NB4 (cell line): Measurements from ENCODE around the gene F5.

Experiments used
- DNase-seq: peaks from one replicate; pipeline ENCODE4 v3.0.0; 2010; ENCODE audit warnings: low read depth
- H3K4me3 ChIP-seq: one replicate; pipeline ENCODE4 v1.5.1; 2011; ENCODE audit warnings: mild to moderate bottlenecking, low read depth, low read length, moderate library complexity
- MYC ChIP-seq: IDR thresholded peaks from 2 replicates; pipeline ENCODE4 v1.6.1; 2011; ENCODE audit warnings: low read depth, low read length
- POLR2A ChIP-seq: IDR thresholded peaks from 2 replicates; pipeline ENCODE4 v1.6.1; 2011; ENCODE audit warnings: mild to moderate bottlenecking; ENCODE audit not compliant: insufficient read length; ENCODE audit errors: extremely low read depth
- TF ChIP-seq, protein P1 (sequence below): IDR thresholded peaks from one replicate; pipeline ENCODE4 v1.5.1; 2012; ENCODE audit warnings: low read depth, low read length
- TF ChIP-seq, protein P2 (sequence below): IDR thresholded peaks from 2 replicates; pipeline ENCODE4 v1.6.1; 2011; ENCODE audit warnings: low read depth, low read length

Gene F5

DNA sequence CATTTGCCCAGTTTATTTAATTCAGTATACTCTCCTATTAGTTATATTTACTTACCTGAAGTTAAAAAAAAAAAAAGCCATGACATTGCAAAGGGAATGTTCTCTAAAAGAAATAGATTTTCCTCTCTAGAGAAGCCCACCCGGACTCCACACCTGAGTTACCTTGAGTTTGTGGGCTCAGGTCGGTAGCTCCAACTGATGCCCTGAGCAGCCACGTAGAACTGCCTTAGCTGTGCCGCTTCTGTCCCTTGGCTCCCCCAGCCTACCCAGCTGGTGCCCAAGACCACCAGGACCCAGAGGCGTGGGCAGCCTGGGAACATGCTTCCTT is 250 bp downstream of the F5 start:
- TF ChIP-seq, protein P1, sequence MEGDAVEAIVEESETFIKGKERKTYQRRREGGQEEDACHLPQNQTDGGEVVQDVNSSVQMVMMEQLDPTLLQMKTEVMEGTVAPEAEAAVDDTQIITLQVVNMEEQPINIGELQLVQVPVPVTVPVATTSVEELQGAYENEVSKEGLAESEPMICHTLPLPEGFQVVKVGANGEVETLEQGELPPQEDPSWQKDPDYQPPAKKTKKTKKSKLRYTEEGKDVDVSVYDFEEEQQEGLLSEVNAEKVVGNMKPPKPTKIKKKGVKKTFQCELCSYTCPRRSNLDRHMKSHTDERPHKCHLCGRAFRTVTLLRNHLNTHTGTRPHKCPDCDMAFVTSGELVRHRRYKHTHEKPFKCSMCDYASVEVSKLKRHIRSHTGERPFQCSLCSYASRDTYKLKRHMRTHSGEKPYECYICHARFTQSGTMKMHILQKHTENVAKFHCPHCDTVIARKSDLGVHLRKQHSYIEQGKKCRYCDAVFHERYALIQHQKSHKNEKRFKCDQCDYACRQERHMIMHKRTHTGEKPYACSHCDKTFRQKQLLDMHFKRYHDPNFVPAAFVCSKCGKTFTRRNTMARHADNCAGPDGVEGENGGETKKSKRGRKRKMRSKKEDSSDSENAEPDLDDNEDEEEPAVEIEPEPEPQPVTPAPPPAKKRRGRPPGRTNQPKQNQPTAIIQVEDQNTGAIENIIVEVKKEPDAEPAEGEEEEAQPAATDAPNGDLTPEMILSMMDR, result no peak
- H3K4me3 ChIP-seq, result no peak overlapping the region
- DNase-seq, result no peak

DNA sequence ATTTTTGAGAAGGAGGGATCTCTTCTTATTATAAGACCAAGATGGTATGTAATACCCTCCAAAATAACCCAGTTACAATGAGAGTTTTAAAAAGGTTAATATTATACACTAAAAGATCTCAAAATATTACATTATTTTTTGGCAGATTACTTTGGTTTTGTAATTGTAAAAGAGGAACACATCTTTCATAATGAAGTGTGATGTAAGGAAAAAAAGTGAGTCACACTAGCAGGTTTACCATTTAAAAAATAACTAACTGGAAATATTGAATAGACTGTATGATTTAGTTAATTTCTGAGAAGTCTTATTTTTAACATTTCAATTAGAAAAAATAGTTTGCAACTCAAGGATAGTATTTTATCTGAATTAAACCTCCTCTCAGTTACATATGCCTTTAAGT is 1.1 kb downstream of the F5 start:
- peak overlapping the region; percentile 11 for H3K4me3 ChIP-seq
- DNase-seq, result peak; percentile 29
- TF ChIP-seq, protein P2, sequence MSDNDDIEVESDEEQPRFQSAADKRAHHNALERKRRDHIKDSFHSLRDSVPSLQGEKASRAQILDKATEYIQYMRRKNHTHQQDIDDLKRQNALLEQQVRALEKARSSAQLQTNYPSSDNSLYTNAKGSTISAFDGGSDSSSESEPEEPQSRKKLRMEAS, result no peak
- TF ChIP-seq, protein P1, result no peak
- TF ChIP-seq POLR2A, result no peak
- TF ChIP-seq MYC, result no peak

DNA sequence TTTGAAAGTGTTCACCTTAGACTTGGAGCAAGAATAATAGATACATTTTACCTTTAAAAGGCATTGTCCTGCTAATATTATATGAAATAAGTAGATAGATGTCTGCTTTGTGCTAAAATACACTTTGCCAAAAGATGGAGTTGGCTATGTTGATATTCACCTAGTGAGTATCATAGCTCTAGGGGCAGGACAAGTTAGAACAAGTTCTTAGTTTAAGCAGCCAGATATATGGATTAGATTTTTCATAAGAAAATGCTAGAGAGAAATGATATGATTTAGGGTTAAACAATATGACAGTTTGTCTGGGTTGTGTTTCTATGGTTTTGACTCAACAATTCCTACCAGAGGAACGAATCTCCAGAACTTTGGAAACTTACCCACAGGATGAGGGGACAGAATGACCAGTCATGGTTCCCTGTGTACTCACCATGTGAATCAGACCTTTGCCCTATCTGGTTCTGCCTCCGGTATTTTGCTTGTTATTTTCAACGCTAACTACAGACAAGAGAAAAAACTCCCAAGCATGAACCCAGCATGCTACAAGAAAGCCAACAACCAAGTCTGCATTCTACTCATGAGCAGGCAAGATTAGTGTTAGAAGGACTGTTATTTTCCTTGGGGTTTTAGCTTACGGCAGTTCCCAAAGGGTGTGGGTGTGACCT is 1.7 kb downstream of the F5 start:
- peak; percentile 35 for DNase-seq
- TF ChIP-seq POLR2A, result no peak
- no peak for TF ChIP-seq MYC
- TF ChIP-seq, protein P2, result no peak
- TF ChIP-seq, protein P1, result no peak
- peak overlapping the region; percentile 11 for H3K4me3 ChIP-seq

DNA sequence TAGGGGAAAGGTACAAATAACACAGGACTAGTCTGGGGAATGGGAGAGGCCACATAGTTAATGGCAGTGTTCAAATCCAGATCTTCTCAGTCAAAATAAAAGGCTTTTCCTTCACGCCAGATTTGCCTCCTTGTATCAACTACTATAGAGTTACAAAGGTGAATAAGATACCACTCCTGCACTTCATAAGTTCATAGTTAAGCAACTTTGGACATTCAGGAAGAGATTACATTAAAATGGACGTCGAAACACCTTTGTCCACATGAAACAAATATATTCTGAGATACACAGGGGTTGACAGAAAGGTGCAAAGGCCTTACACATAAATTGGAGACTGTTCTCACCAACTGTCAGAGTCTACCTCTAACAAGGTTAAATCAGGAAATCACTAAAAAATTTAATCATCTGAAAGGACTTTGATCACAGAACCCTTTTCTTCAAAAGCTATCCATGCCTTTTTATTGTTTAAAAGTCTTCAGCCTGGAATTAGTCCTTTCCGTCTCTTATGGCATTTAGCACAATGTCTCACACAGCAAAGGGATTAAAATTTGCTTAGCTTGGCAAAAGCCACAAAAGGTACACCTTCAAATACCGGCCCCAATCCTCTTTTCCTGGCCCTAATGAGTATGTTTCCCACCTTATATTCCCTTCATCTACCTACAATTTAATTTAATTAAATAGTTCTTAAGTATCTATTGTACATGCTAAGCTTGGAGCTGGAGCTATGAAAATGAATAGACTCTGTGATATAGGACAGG is 8.1 kb downstream of the F5 start:
- no peak for DNase-seq
- no peak for TF ChIP-seq MYC
- TF ChIP-seq, protein P2, result no peak
- TF ChIP-seq, protein P1, result no peak
- no peak for TF ChIP-seq POLR2A
- no peak overlapping the region for H3K4me3 ChIP-seq

DNA sequence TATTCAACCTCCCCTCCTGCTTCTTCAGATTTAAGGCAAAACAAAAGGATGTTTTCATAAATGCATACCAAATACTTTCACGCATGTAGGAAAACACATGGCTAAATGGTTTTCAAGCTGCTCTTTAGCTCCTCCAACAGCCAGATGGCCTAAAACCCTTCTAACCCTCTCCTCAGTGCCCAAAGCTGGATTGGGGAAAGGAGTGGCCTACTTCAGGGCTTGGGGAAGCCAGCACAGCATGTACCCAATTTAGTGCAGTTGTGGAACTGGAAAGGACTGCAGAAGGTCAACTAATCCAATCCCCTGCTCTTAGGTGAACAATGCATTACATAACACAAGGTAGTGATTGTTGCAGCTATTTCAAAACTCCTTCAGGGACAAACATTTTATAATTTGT is 9.3 kb downstream of the F5 start:
- H3K4me3 ChIP-seq, result no peak overlapping the region
- no peak for DNase-seq
- TF ChIP-seq, protein P2, result no peak
- no peak for TF ChIP-seq MYC
- no peak for TF ChIP-seq POLR2A
- TF ChIP-seq, protein P1, result no peak
